ENCODE data around the gene DAAM1. TPM values are rescaled to one million over a fixed set of nuclear protein-coding genes. Genes with fewer than 3 reads are reported as not detected.
A peak's percentile ranks its signal among the peaks of the same experiment; 100 is the strongest.

Gene DAAM1
- total RNA-seq, 3 donors from 2014 or later (not counting 1 experiment from before 2014, with no cell fraction given), result 10.9 to 31.4 (median 12.6) TPM

DNA sequence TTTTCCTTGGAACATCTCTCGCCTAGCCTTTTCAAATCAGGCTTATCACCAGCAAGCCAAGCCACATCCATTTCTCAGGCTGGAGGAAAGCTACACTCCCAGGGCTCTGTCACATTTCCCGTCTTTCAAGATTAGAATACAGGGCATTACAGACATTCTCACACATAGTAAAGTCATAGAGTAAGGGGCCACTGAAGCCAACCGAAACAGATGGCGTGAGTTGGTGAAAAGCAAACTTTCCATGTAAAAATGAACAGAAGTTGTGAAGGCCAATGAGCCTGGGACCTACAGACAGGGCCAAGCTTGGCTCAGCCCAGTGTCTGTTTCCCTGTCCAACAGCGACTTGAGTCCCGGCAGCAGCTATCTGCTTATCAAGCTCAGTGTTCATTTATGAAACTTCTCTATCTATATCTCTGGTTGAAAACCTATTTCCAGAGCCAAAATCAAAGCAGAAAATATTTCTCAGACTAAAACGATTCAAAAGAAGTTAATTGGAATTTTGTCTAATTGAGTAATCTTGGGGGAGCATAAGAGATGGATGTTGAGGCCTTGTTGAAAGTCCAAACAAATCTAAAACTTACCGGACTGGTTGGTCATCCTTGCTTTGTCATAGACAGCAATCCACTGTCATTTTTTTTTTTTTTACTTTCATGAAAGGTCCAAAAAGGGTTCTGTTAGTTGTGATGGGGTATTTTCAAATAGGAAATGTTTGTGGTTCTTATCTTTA, 105.6 kb downstream of the DAAM1 start:
- intact Hi-C loops (cut with micrococcal nuclease), result no loop called here

DNA sequence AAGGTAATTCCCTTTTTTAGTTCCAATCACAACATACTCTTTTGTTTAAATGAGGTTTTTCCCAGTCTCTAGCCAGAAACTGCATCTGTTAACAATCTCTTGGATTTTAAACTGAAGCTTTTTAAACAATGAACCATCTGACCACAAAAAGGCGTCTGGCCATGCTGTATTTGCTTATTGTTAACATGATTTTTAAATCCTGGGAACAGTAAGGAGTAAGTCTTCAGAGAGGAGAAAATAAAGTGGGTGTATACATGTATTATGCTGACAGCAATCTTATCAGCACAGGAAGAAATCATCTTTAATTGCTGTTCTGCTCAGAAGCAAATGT, 106.2 kb downstream of the DAAM1 start:
- 75% methylated on average over 1 of the region's 1 CpG for WGBS (ENCODE audit: insufficient coverage)
- no peak overlapping the region for H3K27ac ChIP-seq (ENCODE audit: low read length)
- no peaks in the 10 kb centered on the region for H3K27me3 ChIP-seq (ENCODE audit: control insufficient read depth, insufficient read depth, low read length)
- ATAC-seq (no peak), DNase-seq (no peak)
- H3K36me3 ChIP-seq (ENCODE audit: control insufficient read depth, insufficient read depth, low read length), result peaks cover 9% of the 10 kb centered on the region
- H3K4me1 Mint-ChIP-seq, result peaks cover 22 to 23% of the 10 kb centered on the region in 2 donors
- TF ChIP-seq, protein P1, sequence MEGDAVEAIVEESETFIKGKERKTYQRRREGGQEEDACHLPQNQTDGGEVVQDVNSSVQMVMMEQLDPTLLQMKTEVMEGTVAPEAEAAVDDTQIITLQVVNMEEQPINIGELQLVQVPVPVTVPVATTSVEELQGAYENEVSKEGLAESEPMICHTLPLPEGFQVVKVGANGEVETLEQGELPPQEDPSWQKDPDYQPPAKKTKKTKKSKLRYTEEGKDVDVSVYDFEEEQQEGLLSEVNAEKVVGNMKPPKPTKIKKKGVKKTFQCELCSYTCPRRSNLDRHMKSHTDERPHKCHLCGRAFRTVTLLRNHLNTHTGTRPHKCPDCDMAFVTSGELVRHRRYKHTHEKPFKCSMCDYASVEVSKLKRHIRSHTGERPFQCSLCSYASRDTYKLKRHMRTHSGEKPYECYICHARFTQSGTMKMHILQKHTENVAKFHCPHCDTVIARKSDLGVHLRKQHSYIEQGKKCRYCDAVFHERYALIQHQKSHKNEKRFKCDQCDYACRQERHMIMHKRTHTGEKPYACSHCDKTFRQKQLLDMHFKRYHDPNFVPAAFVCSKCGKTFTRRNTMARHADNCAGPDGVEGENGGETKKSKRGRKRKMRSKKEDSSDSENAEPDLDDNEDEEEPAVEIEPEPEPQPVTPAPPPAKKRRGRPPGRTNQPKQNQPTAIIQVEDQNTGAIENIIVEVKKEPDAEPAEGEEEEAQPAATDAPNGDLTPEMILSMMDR (IDR thresholded peaks at IDR 0.05), result no peak
- H3K9me3 Mint-ChIP-seq, result no peaks in the 10 kb centered on the region
- H3K4me3 ChIP-seq (ENCODE audit: low read length), result no peak overlapping the region
- intact Hi-C loops (cut with micrococcal nuclease), result no loop called here
- no peak overlapping the region for H3K4me3 Mint-ChIP-seq
- no peaks in the 10 kb centered on the region for H3K9me3 ChIP-seq (ENCODE audit: control insufficient read depth, insufficient read depth, low read length)
- no peaks in the 10 kb centered on the region for H3K4me1 ChIP-seq (ENCODE audit: control insufficient read depth, insufficient read depth, low read length)
- no peak overlapping the region for H3K27ac Mint-ChIP-seq
- no peaks in the 10 kb centered on the region for H3K27me3 Mint-ChIP-seq (ENCODE audit: low read depth in 2 of 2)
- H3K36me3 Mint-ChIP-seq, result no peaks in the 10 kb centered on the region

More for the DNA sequence above, 105.6 kb downstream of the DAAM1 start:
- WGBS (ENCODE audit: insufficient coverage), result 94% methylated on average over 7 of the region's 8 CpGs
- Mint-ChIP-seq H3K4me1 (peaks cover 22 to 23% of the 10 kb centered on the region in 2 donors), H3K4me3 (no peak overlapping the region), H3K27ac (no peak overlapping the region), H3K27me3 (ENCODE audit: low read depth in 2 of 2) (no peaks in the 10 kb centered on the region), H3K36me3 (no peaks in the 10 kb centered on the region), H3K9me3 (no peaks in the 10 kb centered on the region)
- Histone ChIP-seq H3K36me3 (ENCODE audit: control insufficient read depth, insufficient read depth, low read length) (peaks cover 9% of the 10 kb centered on the region), H3K27ac (ENCODE audit: low read length) (no peak overlapping the region), H3K27me3 (ENCODE audit: control insufficient read depth, insufficient read depth, low read length) (no peaks in the 10 kb centered on the region), H3K9me3 (ENCODE audit: control insufficient read depth, insufficient read depth, low read length) (no peaks in the 10 kb centered on the region), H3K4me1 (ENCODE audit: control insufficient read depth, insufficient read depth, low read length) (no peaks in the 10 kb centered on the region), H3K4me3 (ENCODE audit: low read length) (no peak overlapping the region)
- no peak for ATAC-seq
- DNase-seq, result no peak
- TF ChIP-seq, protein P1 (IDR thresholded peaks at IDR 0.05), result no peak

- Histone ChIP-seq H3K9me3 (ENCODE audit: control insufficient read depth, insufficient read depth, low read length) (no peaks in the 10 kb centered on the region), H3K27ac (ENCODE audit: low read length) (no peak overlapping the region), H3K36me3 (ENCODE audit: control insufficient read depth, insufficient read depth, low read length) (peaks cover 9% of the 10 kb centered on the region), H3K4me3 (ENCODE audit: low read length) (no peak overlapping the region), H3K4me1 (ENCODE audit: control insufficient read depth, insufficient read depth, low read length) (no peaks in the 10 kb centered on the region), H3K27me3 (ENCODE audit: control insufficient read depth, insufficient read depth, low read length) (no peaks in the 10 kb centered on the region)
- DNase-seq (no peak), ATAC-seq (no peak)
- Mint-ChIP-seq H3K4me1 (peaks cover 22 to 25% of the 10 kb centered on the region in 2 donors), H3K27ac (no peak overlapping the region), H3K36me3 (no peaks in the 10 kb centered on the region), H3K27me3 (ENCODE audit: low read depth in 2 of 2) (no peaks in the 10 kb centered on the region), H3K9me3 (no peaks in the 10 kb centered on the region), H3K4me3 (no peak overlapping the region)
- intact Hi-C loops (cut with micrococcal nuclease), result no loop called here
- TF ChIP-seq, protein P1 (IDR thresholded peaks at IDR 0.05), result no peak
These were observed 107.5 kb downstream of the DAAM1 start for GRCh38 chr14:59295951-59296350.

DNA sequence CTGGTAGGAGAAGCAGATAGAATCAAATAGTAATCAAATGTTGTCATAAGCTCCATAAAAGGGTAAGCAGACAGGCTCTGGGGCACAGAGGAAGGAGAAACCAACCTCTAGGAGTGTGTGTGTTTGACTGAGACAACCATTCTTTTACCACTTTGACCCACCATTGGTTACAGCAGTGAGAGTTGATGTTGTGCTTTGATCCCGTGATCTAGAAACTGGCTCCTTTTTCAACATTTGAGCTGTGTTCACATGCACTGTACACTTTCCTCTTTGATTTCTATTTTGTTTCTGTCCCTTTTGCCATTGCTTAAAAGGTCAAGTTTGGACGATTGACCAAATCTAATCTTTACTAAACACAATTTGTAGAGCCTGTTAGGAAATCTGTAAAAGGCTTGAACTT, 108.0 kb downstream of the DAAM1 start:
- no peaks in the 10 kb centered on the region for H3K9me3 Mint-ChIP-seq
- H3K27ac Mint-ChIP-seq, result peak overlapping the region in 1 of 2 donors; percentile 13
- 78% methylated on average over 2 of the region's 2 CpGs for WGBS (ENCODE audit: insufficient coverage)
- no peak overlapping the region for H3K27ac ChIP-seq (ENCODE audit: low read length)
- peaks cover 26 to 31% of the 10 kb centered on the region in 2 donors for H3K4me1 Mint-ChIP-seq
- no peaks in the 10 kb centered on the region for H3K4me1 ChIP-seq (ENCODE audit: control insufficient read depth, insufficient read depth, low read length)
- H3K27me3 ChIP-seq (ENCODE audit: control insufficient read depth, insufficient read depth, low read length), result no peaks in the 10 kb centered on the region
- no peak overlapping the region for H3K4me3 Mint-ChIP-seq
- H3K36me3 Mint-ChIP-seq, result no peaks in the 10 kb centered on the region
- no peak for ATAC-seq
- intact Hi-C loops (cut with micrococcal nuclease), result no loop called here
- peaks cover 8% of the 10 kb centered on the region for H3K36me3 ChIP-seq (ENCODE audit: control insufficient read depth, insufficient read depth, low read length)
- H3K27me3 Mint-ChIP-seq (ENCODE audit: low read depth in 2 of 2), result no peaks in the 10 kb centered on the region
- no peak overlapping the region for H3K4me3 ChIP-seq (ENCODE audit: low read length)
- no peaks in the 10 kb centered on the region for H3K9me3 ChIP-seq (ENCODE audit: control insufficient read depth, insufficient read depth, low read length)
- no peak for DNase-seq
- TF ChIP-seq, protein P1 (IDR thresholded peaks at IDR 0.05), result no peak

All from natural killer cell (primary cell).